Left lung (tissue), 10 donors: ENCODE results near the gene SUMF2. TPM values are rescaled to one million over a fixed set of nuclear protein-coding genes. Genes with fewer than 3 reads are reported as not detected.

ENCODE experiments used
- ATAC-seq: fragments of 200-7000 bp; cut with Tn5 transposase; one replicate; pipeline ENCODE4 v1.9.1; 2020; ENCODE audit warnings: moderate library complexity
- DNase-seq, 4 donors: peaks; one replicate each; pipeline ENCODE4 v3.0.0-alpha.2; 2013 to 2020
- H3K27ac ChIP-seq, 2 donors: fragments of 200-600 bp; sonication (generic) in 1 of 2; one replicate each; pipeline versions ENCODE4 v1.5.0 to v1.8.0; 2020 to 2021
- H3K27me3 ChIP-seq, 2 donors: fragments of 200-600 bp; sonication (generic) in 1 of 2; one replicate each; pipeline versions ENCODE4 v1.5.0 to v1.8.0; 2020 to 2021
- H3K36me3 ChIP-seq, 2 donors: fragments of 200-600 bp; sonication (generic) in 1 of 2; one replicate each; pipeline versions ENCODE4 v1.5.0 to v1.8.0; 2020 to 2021
- H3K4me1 ChIP-seq, 2 donors: fragments of 200-600 bp; one replicate each; pipeline ENCODE4 v1.8.0; 2021
- H3K4me3 ChIP-seq, 2 donors: fragments of 200-600 bp; sonication (generic) in 1 of 2; one replicate each; pipeline versions ENCODE4 v1.5.0 to v1.8.0; 2020 to 2021; ENCODE audit warnings: mild to moderate bottlenecking in 1 of 2
- H3K9me3 ChIP-seq, 2 donors: fragments of 200-600 bp; sonication (generic) in 1 of 2; one replicate each; pipeline versions ENCODE4 v1.5.0 to v1.8.0; 2020 to 2021
- CTCF ChIP-seq, 2 donors: fragments of 200-600 bp; sonication (generic) in 1 of 2; IDR thresholded peaks; one replicate each; pipeline versions ENCODE4 v1.5.0 to v1.8.0; 2021; ENCODE audit warnings: antibody characterized with exemption in 2 of 2
- intact Hi-C, 2 donors: fragments of 100-400 bp; cut with DNase I; formaldehyde crosslinking; loops; one replicate each; pipeline versions ENCODE4 v1.11.2 to v1.14.2; 2022
- polyA plus RNA-seq, 6 donors: library from polyadenylated mRNA; unstranded; fragments of 120-200 nt; gene quantifications; one replicate each; pipeline ENCODE4 v1.2.1, GENCODE V29; 2013; ENCODE audit not compliant: insufficient read length in 6 of 6
- total RNA-seq, 2 donors: library from RNA; stranded (reverse); fragmentation: NEBNext Ultra II Directional; extraction: Animal tissue kit (Norgen Biotek cat#: 25700); gene quantifications; one replicate each; pipeline ENCODE4 v1.2.1, GENCODE V29; 2021
- donor health status: DM: no; HTN: yes; CAD: no.
- donor health status: DM: no; HTN: no; CAD: no.

Gene SUMF2
- total and polyA plus RNA-seq, 8 donors, result 105 to 151 (median 114) TPM

- TF ChIP-seq CTCF (IDR thresholded peaks at IDR 0.05), result no peak
- peak overlapping the region; percentile 93 to 97 for H3K4me3 ChIP-seq
- peaks cover 0 to 33% of the 10 kb centered on the region in 2 donors for H3K36me3 ChIP-seq
- H3K27ac ChIP-seq, result peak overlapping the region; percentile 87 to 94
- no peaks in the 10 kb centered on the region for H3K27me3 ChIP-seq
- DNase-seq (no peak), ATAC-seq (no peak)
- intact Hi-C loops, result no loop called here
- peaks cover 25 to 49% of the 10 kb centered on the region in 2 donors for H3K4me1 ChIP-seq
- H3K9me3 ChIP-seq, result no peaks in the 10 kb centered on the region
Measured at GRCh38 chr7:56051053-56051338, 13.1 kb upstream of the SUMF2 start.

DNA sequence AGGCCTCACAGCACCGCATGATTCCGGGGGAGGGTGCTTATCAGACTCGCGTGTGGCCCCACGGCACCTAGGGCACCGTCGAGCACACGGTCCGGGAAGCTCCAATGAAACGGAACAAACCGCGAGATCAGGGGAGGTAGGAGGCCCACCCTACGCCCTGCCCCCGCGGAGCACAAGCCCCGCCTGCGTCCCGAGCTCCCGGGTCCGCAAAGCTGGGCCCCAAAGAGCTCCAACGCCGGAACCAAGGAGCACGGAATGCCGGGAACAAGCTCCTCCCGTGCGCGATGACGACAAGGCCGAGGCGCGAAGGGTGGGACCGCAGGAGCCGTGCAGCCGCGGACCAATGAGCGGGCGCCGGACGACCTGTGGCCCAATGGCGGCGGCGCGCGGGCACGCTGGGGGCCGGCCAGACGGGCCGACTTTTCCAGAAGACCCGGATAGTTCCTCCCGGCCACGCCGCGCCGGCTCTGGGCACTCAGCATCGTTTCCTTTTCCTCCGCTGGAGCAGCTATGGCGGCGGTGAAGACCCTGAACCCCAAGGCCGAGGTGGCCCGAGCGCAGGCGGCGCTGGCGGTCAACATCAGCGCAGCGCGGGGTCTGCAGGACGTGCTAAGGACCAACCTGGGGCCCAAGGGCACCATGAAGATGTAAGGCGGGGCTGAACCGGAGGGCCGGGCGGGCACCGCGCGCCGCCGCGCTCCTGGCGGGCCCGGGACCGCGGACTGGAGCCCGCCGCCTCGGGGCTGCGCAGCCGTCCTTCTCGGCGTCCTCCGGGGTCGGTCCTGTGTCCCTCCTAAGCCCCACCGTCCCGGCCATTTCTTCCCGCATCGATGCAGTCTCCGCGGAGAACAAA is 12.5 kb upstream of the SUMF2 start, which contains the start of the genes CCT6A and PSPH:
Gene CCT6A (plus strand): TSS at position 427 of the 853 bp plus-strand sequence. CDS start 84 bp downstream, at position 511.
Gene PSPH (minus strand): TSS at position 106 of the 853 bp plus-strand sequence. CDS start 30,232 bp downstream, outside the sequence.
- peaks cover 22 to 49% of the 10 kb centered on the region in 2 donors for H3K4me1 ChIP-seq
- H3K27ac ChIP-seq, result peak within 1 kb of the TSS; percentile 87 to 94
- H3K4me3 ChIP-seq, result peak within 1 kb of the TSS; percentile 93 to 97
- intact Hi-C loops, result no loop called here
- H3K36me3 ChIP-seq, result peaks cover 0 to 39% of the 10 kb centered on the region in 2 donors
- TF ChIP-seq CTCF (IDR thresholded peaks at IDR 0.05), result no peak
- no peaks in the 10 kb centered on the region for H3K9me3 ChIP-seq
- peak; percentile 95 to 99 (median 98) for DNase-seq
- no peaks in the 10 kb centered on the region for H3K27me3 ChIP-seq
- ATAC-seq, result peak; percentile 98

DNA sequence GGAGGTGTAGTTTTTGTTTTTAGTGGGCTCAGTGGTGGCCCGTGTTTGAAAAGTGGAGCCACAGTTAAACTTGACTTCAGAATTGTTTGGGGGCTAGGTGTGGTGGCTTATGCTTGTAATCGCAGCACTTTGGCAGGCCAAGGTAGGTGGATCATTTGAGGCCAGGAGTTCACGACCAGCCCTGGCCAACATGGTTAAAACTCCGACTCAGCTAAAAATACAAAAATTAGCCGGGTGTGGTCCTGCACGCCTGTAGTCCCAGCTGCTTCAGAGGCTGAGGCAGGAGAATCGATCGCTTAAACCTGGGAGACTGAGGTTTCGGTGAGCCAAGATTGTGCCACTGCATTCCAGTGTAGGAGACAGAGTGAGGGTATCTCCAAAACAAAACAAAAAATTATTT is 10.7 kb upstream of the SUMF2 start:
- Histone ChIP-seq H3K27me3 (no peaks in the 10 kb centered on the region), H3K4me3 (no peak overlapping the region), H3K4me1 (peaks cover 15 to 44% of the 10 kb centered on the region in 2 donors), H3K9me3 (no peaks in the 10 kb centered on the region), H3K27ac (no peak overlapping the region), H3K36me3 (peaks cover 0 to 57% of the 10 kb centered on the region in 2 donors)
- DNase-seq (no peak), ATAC-seq (no peak)
- TF ChIP-seq CTCF (IDR thresholded peaks at IDR 0.05), result no peak
- intact Hi-C loops, result no loop called here

DNA sequence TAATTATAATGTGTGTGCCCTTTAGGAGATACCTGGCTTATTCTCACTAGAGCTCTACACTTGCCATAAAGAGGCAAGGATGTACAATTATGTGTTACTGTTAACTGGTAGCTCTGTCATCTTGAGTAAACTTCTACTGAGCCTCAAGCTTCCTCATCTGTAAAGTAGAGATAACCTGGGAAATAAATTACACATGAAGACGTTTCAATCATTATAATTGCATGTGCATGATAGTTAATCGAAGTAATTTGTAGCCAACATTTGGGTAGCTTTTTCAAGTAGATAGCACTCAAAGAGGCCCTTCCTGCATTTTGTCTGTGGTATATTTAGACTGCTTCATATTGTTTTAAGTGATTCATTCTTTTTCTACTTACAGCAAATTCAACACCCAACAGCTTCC is 10.1 kb upstream of the SUMF2 start:
- intact Hi-C loops, result no loop called here
- DNase-seq (no peak), ATAC-seq (no peak)
- no peak for TF ChIP-seq CTCF (IDR thresholded peaks at IDR 0.05)
- H3K27ac ChIP-seq, result no peak overlapping the region
- peaks cover 0 to 63% of the 10 kb centered on the region in 2 donors for H3K36me3 ChIP-seq
- no peaks in the 10 kb centered on the region for H3K9me3 ChIP-seq
- H3K4me1 ChIP-seq, result peaks cover 15 to 44% of the 10 kb centered on the region in 2 donors
- no peaks in the 10 kb centered on the region for H3K27me3 ChIP-seq
- H3K4me3 ChIP-seq, result no peak overlapping the region

- ATAC-seq, result no peak
- DNase-seq, result no peak
- H3K9me3 ChIP-seq, result no peaks in the 10 kb centered on the region
- H3K27me3 ChIP-seq, result no peaks in the 10 kb centered on the region
- no peak overlapping the region for H3K4me3 ChIP-seq
- H3K27ac ChIP-seq, result peak overlapping the region; percentile 5 to 29
- intact Hi-C loops, result no loop called here
- peaks cover 4 to 35% of the 10 kb centered on the region in 2 donors for H3K4me1 ChIP-seq
- no peak for TF ChIP-seq CTCF (IDR thresholded peaks at IDR 0.05)
- H3K36me3 ChIP-seq, result peaks cover 0 to 63% of the 10 kb centered on the region in 2 donors
Measured at GRCh38 chr7:56062382-56062781, 1.7 kb upstream of the SUMF2 start.
